ENCODE measurements around the gene PXDN.

PXDN gene

GRCh38 chr2:1756456-1756855 lies 12.1 kb upstream of the PXDN start:
- no peak for DNase-seq

DNA sequence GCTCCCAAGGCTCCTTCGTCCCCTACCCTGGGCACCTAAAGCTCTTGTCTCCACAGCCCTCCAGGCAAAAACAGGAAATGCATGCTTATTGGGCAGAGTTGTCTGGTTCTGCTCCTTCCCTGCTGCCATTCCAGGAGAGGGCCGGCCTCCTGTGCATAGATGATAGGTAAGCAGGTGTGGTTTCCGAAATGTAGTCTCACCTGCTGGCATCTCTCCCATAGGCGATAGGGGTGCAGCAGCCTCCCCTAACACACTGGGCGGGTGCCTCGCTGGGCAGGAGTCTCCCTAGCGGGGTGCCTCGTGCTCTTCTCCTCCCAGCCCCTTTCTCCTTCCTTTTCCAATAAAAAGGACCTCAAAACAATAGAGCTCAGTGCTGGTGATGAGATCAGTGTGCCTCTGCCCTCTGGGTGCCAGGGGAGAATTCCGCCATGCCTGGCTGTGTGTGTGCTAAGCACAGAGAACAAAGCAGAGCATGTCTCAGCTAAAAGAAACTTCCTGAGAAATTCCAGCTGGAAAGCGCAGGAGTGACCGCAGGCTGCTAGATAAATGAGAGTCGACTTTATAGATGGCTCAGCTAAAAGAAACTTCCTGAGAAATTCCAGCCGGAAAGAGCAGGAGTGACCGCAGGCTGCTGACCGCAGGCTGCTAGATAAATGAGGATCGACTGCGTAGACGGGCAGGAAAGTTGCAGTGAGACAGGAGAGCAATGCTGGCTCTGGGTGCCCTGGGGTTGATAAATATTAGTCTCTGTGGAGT lies 11.3 kb upstream of the PXDN start:
- no peak for DNase-seq

GRCh38 chr2:1754461-1755170 lies 10.3 kb upstream of the PXDN start:
- no peak for DNase-seq

GRCh38 chr2:1754046-1754445 lies 9.7 kb upstream of the PXDN start:
- DNase-seq, result no peak

DNA sequence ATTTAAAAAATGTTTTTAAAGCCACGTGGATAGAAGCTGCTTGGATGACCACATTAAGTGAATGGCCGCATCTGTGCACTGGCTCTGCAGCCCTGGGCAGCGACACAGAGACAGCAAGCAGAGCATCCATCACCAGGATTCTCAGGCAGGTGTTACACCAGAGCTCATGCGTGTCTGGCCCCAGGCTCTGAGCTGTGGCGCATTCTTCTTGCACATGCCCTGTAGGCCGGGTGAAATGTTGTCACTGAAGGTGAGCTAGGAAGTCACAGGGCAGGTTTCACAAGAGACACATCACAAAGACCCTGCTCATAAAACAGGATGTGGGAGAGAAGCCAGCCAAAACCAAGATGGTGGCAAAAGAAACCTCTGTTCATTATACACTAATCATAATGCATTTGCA lies 8.4 kb upstream of the PXDN start:
- no peak for DNase-seq

DNA sequence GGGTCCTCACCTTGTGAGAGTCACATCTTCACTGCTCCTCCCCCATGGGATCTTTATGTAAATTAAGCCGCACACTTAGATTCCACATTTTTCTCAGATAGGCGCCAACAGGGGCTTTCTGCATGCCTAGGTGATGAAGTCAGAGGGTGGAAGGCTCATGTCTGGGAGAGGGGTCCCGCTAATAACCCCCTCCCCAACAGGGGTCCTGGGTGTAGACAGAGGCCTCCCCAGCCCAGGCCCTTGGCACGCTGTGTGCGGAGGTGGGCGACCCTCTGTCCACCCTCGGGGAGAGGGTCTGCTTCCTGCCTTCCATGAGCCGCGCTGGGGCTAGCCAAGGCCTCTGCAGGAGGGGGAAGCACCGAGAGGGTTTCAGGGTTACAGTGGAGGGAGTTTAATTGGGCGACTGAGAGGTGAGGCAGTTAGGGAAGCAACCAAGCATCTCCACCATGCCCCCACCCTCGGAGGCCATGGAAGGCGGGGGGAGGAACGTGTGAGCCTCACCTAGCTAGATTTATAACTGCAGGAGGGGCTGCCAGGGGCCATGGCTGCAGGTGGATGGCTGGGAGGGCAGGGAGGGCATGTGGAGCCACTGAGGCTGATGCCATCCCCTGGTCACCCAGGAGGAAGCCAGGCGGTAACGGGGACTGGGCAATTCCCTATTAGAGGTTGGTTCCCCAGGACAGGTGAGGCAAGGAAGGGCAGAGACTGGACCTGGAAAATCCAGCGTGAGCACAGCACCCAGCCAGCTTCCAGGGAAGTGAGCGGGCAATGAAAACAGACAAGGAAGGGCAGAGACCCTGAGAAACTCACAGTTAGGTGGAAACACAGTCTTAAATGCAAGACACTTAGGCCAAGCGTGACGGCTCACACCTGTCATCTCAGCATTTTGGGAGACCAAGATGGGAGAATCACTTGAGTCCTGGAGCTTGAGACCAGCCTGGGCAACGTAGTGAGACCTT lies 7.7 kb upstream of the PXDN start:
- no peak for DNase-seq

GRCh38 chr2:1750933-1751766 lies 6.8 kb upstream of the PXDN start:
- peak in 51 of 58 donors; percentile 9 to 75 (median 48) for DNase-seq

DNA sequence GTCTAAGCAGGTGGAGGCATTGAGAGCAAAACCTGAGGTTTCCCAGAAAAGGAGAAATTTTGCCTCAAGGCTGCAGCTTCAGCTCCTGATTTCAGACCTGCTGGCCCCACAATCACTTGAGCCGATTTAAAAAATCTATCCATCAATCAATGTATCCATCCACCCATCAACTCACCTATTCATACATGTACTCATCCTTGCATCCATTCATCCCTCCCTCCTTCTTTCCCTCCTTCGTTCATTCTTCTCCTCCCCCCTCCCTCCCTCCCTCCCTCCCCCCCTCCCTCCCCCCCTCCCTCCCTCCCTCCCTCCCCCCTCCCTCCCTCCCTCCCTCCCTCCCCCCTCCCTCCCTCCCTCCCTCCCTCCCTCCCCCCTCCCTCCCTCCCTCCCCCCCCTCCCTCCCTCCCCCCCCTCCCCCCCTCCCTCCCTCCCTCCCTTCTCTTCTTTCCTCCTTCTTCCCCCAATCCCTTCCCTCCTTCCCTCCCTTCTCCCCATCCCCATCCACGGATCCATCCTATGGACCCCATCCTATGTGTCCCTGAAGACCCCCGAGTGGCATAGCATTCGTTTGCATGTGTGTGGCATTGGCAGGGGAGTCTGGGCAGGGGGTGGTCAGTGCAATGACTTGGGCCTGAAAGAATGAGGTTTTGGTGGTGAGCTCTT lies 6.1 kb upstream of the PXDN start:
- DNase-seq, result no peak

GRCh38 chr2:1749489-1750119 lies 5.3 kb upstream of the PXDN start:
- DNase-seq, result no peak

DNA sequence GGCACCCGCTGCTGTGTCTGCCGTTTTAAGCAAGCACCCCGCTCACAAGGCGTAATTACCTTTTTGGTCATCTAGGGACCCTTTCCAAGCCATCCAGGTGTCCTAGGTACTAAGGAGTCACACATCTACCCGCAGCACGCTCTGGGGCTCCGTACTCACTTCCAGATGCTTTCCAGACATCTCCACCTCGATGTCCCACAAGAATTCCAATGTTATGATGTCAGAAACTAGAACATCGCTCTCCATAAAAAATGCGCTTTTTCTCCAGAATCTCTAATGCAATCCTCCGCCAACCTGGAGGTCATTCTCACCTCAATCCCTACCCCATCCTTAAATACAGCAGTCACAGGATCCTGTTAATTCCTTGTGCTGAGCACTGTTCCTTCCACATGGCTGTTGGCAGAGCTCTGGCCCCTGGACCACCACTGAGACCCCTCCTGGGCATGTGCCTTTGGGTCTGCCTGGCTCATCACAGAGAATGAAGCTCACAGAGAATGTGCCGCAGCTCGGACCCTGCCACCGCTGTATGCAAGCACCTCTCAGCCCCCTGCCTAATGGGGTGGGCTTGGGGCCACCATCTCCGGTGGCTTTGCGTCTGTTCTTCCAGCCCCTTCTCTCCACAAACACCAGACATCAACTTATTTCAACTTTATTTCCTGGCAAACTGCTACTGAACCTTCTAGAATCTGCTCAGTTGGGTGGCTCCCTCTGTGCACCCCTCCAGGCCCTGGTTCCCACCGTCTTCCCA lies 4.6 kb upstream of the PXDN start:
- DNase-seq, result no peak

- DNase-seq, result no peak
These were observed 3.9 kb upstream of the PXDN start for GRCh38 chr2:1748176-1748740.

GRCh38 chr2:1747065-1747941 lies 3.0 kb upstream of the PXDN start:
- DNase-seq, result no peak

- no peak for DNase-seq
These were observed 2.1 kb upstream of the PXDN start for GRCh38 chr2:1746174-1747064.

GRCh38 chr2:1745171-1746023 lies 1.1 kb upstream of the PXDN start:
- DNase-seq, result no peak

GRCh38 chr2:1744151-1744445 lies 217 bp downstream of the PXDN start:
- no peak for DNase-seq
